Measurements from ENCODE around the gene PFN2.

PFN2 gene

GRCh38 chr3:149933858-149934257 lies 36.8 kb downstream of the PFN2 start:
- no peak for TF ChIP-seq CTCF (conservative IDR thresholded peaks at IDR 0.05; ENCODE audit: control insufficient read depth, insufficient read depth, low read depth, low read length)
- no peak overlapping the region for H3K4me3 ChIP-seq (ENCODE audit: control insufficient read depth, low read depth, low read length)
- no peak for DNase-seq (ENCODE audit: low read depth)

- TF ChIP-seq CTCF (conservative IDR thresholded peaks at IDR 0.05; ENCODE audit: control insufficient read depth, insufficient read depth, low read depth, low read length): no peak
- no peak for DNase-seq (ENCODE audit: low read depth)
Measured at GRCh38 chr3:149933008-149933407, 37.7 kb downstream of the PFN2 start.

GRCh38 chr3:149920119-149920518 lies 50.6 kb downstream of the PFN2 start:
- H3K4me3 ChIP-seq (ENCODE audit: control insufficient read depth, low read depth, low read length): no peak overlapping the region
- no peak for TF ChIP-seq CTCF (conservative IDR thresholded peaks at IDR 0.05; ENCODE audit: control insufficient read depth, insufficient read depth, low read depth, low read length)
- no peak for DNase-seq (ENCODE audit: low read depth)

More at GRCh38 chr3:149933008-149933407, 37.7 kb downstream of the PFN2 start:
- no peak overlapping the region for H3K4me3 ChIP-seq (ENCODE audit: control insufficient read depth, low read depth, low read length)

- no peak overlapping the region for H3K4me3 ChIP-seq (ENCODE audit: control insufficient read depth, low read depth, low read length)
- TF ChIP-seq CTCF (conservative IDR thresholded peaks at IDR 0.05; ENCODE audit: control insufficient read depth, insufficient read depth, low read depth, low read length): no peak
- DNase-seq (ENCODE audit: low read depth): no peak
Measured at GRCh38 chr3:149919509-149919908, 51.2 kb downstream of the PFN2 start.

GRCh38 chr3:149917124-149917667 lies 53.5 kb downstream of the PFN2 start:
- no peak for DNase-seq (ENCODE audit: low read depth)
- no peak overlapping the region for H3K4me3 ChIP-seq (ENCODE audit: control insufficient read depth, low read depth, low read length)
- TF ChIP-seq CTCF (conservative IDR thresholded peaks at IDR 0.05; ENCODE audit: control insufficient read depth, insufficient read depth, low read depth, low read length): no peak

Data from fibroblast of mammary gland (primary cell).